ENCODE data around the gene RBMS2.
"Not testable (repeated sequence)": the region's sequence is repeated elsewhere in the genome, so short reads cannot be mapped to it uniquely, and the experiment has no call there.

The RBMS2 gene

DNA sequence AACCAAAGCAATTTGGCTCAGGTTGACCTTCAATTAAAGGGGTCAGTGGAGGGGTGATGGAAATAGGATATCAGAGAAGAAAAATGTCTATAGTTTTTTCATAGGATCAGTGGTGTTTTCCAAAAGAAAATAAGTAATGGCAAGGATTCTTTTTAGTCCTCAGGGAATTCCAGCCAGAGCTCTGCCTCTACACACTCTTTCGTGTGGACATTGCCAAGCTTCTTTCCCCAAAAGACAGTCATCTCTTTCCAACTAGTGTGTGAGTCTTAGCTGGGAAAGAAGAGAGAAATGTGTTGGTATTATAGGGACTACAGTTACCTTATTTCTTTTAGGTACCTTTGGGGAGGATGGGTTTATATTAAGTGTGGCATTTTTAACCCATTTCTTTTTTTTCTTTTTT is 46.5 kb downstream of the RBMS2 start:
- H3K36me3 ChIP-seq (ENCODE audit: control insufficient read depth, insufficient read depth, low read length), result peaks cover 2% of the 10 kb centered on the region
- H3K27me3 ChIP-seq (ENCODE audit: control insufficient read depth, insufficient read depth, low read length), result no peaks in the 10 kb centered on the region
- H3K4me3 ChIP-seq (ENCODE audit: low read length), result no peak overlapping the region
- H3K4me1 ChIP-seq (ENCODE audit: control insufficient read depth, insufficient read depth, low read length), result peaks cover 4% of the 10 kb centered on the region
- no peak overlapping the region for H3K9ac ChIP-seq (ENCODE audit: low read length)
- no peak overlapping the region for H3K27ac ChIP-seq (ENCODE audit: low read depth, low read length)

DNA sequence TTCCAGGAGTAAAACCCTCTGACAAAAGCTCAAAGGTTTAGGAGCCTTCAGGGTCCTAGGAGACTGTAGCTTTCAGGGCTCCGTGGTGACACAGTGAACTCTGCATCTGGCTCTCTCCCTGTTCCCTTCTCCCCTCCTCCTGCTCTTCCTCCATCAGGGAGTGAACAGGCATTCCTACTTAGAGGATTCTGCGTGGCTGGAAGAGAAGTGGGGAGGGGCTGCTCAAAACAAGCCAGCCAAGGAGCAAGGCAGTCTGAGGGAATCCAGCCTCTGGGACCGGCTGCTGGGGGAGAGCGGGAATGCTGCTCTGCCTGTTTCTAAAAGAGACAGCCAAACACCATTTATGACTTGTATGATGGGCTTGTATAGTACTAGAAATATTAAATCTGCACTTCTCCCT is 49.5 kb downstream of the RBMS2 start:
- Histone ChIP-seq H3K4me3 (ENCODE audit: low read length) (no peak overlapping the region), H3K27me3 (ENCODE audit: control insufficient read depth, insufficient read depth, low read length) (no peaks in the 10 kb centered on the region), H3K27ac (ENCODE audit: low read depth, low read length) (peak overlapping the region; percentile 30), H3K36me3 (ENCODE audit: control insufficient read depth, insufficient read depth, low read length) (no peaks in the 10 kb centered on the region), H3K4me1 (ENCODE audit: control insufficient read depth, insufficient read depth, low read length) (peaks cover 2% of the 10 kb centered on the region), H3K9ac (ENCODE audit: low read length) (no peak overlapping the region)

DNA sequence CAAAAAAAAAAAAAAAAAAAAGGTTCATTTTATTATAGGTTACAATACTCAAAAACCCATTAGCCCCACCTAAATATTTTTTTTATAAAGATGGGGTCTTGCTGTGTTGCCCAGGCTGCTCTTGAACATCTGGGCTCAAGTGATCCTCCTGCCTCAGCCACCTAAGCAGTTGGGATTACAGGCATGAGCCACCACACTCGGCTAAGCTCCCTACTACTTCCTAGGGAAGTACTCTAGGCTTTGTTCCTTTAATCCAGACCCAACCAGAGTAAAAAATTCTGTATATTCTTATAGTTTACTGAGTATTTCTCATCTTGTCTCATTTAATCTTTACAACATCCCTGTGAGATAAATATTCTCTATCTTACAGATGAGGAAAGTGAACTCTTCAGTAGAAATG is 50.7 kb downstream of the RBMS2 start:
- Histone ChIP-seq H3K9ac (ENCODE audit: low read length) (no peak overlapping the region), H3K27ac (ENCODE audit: low read depth, low read length) (no peak overlapping the region), H3K27me3 (ENCODE audit: control insufficient read depth, insufficient read depth, low read length) (no peaks in the 10 kb centered on the region), H3K4me1 (ENCODE audit: control insufficient read depth, insufficient read depth, low read length) (no peaks in the 10 kb centered on the region), H3K4me3 (ENCODE audit: low read length) (no peak overlapping the region), H3K36me3 (ENCODE audit: control insufficient read depth, insufficient read depth, low read length) (no peaks in the 10 kb centered on the region)

DNA sequence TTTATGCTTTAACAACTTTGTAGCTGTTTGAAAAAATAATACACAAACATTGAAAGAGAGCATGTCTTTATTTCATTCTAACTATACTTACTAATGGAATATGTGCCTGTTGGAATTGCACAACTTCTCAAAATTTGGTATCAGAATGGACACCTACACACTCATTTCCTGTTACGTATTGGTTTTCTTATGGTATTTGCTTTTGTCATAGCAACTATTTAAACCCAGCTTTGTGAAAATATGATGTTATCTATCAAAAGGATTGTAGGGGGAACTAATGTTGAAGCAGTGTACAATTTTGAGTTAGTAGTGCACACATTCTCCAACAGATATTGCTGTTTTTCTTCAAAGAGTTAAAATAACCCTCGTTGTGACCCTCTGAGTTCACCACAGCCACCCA is 52.6 kb downstream of the RBMS2 start:
- H3K9ac ChIP-seq (ENCODE audit: low read length), result no peak overlapping the region

DNA sequence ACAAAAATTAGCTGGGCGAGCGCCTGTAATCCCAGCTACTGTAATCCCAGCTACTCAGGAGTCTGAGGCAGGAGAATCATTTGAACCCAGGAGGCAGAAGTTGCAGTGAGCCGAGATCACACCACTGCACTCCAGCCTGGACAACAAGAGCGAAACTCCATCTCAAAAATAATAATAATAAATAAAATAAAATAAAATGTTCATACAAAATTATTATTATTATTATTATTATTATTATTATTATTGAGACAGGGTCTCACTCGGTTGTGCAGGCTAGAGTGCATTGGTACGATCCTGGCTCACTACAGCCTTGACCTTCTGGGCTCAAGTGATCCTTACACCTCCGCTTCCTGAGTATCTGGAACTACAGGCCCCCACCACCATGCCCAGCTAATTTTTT is 55.6 kb downstream of the RBMS2 start:
- not testable (repeated sequence) for H3K27me3 ChIP-seq (ENCODE audit: control insufficient read depth, insufficient read depth, low read length); H3K4me1 ChIP-seq (ENCODE audit: control insufficient read depth, insufficient read depth, low read length); H3K9ac ChIP-seq (ENCODE audit: low read length); H3K36me3 ChIP-seq (ENCODE audit: control insufficient read depth, insufficient read depth, low read length); H3K4me3 ChIP-seq (ENCODE audit: low read length); H3K27ac ChIP-seq (ENCODE audit: low read depth, low read length)

More for the DNA sequence above, 52.6 kb downstream of the RBMS2 start:
- H3K4me1 ChIP-seq (ENCODE audit: control insufficient read depth, insufficient read depth, low read length), result no peaks in the 10 kb centered on the region
- no peaks in the 10 kb centered on the region for H3K27me3 ChIP-seq (ENCODE audit: control insufficient read depth, insufficient read depth, low read length)
- no peaks in the 10 kb centered on the region for H3K36me3 ChIP-seq (ENCODE audit: control insufficient read depth, insufficient read depth, low read length)
- H3K27ac ChIP-seq (ENCODE audit: low read depth, low read length), result no peak overlapping the region
- H3K4me3 ChIP-seq (ENCODE audit: low read length), result no peak overlapping the region

DNA sequence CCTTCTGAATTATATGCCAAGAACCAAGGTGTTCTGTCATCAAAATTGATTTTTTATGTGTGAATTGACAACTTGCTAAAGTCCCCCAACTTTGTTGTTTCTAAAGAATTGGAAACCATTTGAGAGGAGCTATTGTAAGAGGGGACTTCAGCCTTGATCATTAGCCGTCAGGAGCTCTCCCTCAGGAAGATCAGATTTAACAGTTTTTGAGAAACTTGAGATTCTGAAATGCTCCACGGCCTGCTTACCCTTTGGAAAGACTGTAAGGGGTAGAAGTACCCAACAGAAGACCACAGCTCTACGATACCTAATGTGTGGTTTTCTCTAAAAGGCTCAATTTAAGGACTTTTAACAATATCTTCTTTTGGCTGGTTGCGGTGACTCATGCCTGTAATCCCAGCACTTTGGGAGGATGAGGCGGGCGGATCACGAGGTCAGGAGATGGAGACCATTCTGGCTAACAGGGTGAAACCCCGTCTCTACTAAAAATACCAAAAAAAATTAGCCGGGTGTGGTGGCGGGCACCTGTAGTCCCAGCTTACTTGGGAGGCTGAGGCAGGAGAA is 57.4 kb downstream of the RBMS2 start:
- no peaks in the 10 kb centered on the region for H3K4me1 ChIP-seq (ENCODE audit: control insufficient read depth, insufficient read depth, low read length)
- H3K27ac ChIP-seq (ENCODE audit: low read depth, low read length), result no peak overlapping the region
- H3K4me3 ChIP-seq (ENCODE audit: low read length), result no peak overlapping the region
- H3K9ac ChIP-seq (ENCODE audit: low read length), result no peak overlapping the region
- H3K27me3 ChIP-seq (ENCODE audit: control insufficient read depth, insufficient read depth, low read length), result no peaks in the 10 kb centered on the region
- H3K36me3 ChIP-seq (ENCODE audit: control insufficient read depth, insufficient read depth, low read length), result peaks cover 6% of the 10 kb centered on the region

DNA sequence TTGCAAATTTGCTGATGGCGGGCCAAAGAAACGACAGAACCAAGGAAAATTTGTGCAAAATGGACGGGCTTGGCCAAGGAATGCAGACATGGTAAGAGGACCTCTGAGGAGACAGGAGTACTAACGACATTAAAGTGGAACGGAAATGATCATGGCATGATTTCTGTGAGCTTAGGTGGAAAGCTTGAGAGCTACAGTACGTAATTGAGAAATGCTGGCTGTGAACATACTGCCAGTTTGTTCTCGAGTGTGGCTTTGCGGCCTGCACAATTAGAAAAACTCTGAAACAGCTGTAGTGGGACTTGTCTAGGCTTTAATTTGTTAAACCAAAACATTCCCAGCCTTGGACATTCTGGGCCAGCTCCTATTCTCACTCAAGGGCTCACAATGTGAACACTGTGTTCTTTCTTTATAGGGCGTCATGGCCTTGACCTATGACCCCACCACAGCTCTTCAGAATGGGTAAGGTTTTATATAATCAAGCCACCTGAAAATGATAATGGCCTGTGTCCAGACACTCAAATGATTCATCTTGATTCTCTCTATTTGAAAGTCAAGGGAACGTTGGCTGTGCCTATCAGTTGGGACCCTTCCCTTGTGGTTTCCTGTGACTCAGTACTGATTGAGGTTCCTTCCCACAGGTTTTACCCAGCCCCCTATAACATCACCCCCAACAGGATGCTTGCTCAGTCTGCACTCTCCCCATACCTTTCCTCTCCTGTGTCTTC is 60.0 kb downstream of the RBMS2 start:
- Histone ChIP-seq H3K9ac (ENCODE audit: low read length) (no peak overlapping the region), H3K4me3 (ENCODE audit: low read length) (no peak overlapping the region), H3K27ac (ENCODE audit: low read depth, low read length) (no peak overlapping the region), H3K36me3 (ENCODE audit: control insufficient read depth, insufficient read depth, low read length) (peaks cover 6% of the 10 kb centered on the region), H3K27me3 (ENCODE audit: control insufficient read depth, insufficient read depth, low read length) (no peaks in the 10 kb centered on the region), H3K4me1 (ENCODE audit: control insufficient read depth, insufficient read depth, low read length) (no peaks in the 10 kb centered on the region)

DNA sequence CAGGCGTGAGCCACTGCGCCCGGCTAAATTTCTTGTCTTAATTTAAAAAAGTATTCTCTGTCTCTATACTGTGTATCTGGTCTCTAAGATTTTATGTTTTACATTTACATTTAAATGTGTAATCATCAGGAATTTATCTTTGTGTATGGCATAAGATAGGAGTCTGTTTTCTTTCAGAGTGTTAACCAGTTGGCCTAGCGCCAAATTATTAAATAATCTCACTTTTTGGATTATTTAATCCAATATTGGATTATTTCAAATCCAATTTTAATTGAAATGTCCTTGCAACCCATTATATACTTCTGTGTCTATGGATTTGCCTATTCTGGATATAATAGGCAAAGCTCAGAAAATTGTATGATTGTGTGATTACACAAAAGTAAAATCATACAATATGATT is 63.5 kb downstream of the RBMS2 start:
- H3K27ac ChIP-seq (ENCODE audit: low read depth, low read length), result no peak overlapping the region
- H3K4me3 ChIP-seq (ENCODE audit: low read length), result no peak overlapping the region
- H3K9ac ChIP-seq (ENCODE audit: low read length), result no peak overlapping the region
- no peaks in the 10 kb centered on the region for H3K27me3 ChIP-seq (ENCODE audit: control insufficient read depth, insufficient read depth, low read length)
- H3K36me3 ChIP-seq (ENCODE audit: control insufficient read depth, insufficient read depth, low read length), result peaks cover 26% of the 10 kb centered on the region
- H3K4me1 ChIP-seq (ENCODE audit: control insufficient read depth, insufficient read depth, low read length), result no peaks in the 10 kb centered on the region

DNA sequence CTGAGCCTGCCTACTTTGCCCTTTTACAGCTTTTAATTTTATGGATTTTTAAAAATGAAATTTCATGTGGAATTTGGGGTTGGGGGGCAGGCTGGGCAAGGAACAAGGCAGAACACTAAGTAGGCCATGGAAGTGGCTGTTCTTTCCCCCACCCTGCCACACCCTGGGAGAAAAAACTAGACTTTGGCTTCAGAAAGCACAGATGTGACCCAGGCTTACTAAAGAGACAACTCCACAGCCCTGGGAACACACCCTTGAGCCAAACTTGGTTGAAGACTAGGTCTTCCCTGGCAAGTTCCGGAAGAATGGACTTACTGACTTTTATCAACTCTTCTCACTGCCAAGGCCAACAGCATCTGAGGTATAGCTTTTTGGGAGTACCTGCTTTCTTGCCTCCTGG is 68.2 kb downstream of the RBMS2 start:
- Histone ChIP-seq H3K4me3 (ENCODE audit: low read length) (no peak overlapping the region), H3K36me3 (ENCODE audit: control insufficient read depth, insufficient read depth, low read length) (peaks cover 21% of the 10 kb centered on the region), H3K27ac (ENCODE audit: low read depth, low read length) (no peak overlapping the region), H3K27me3 (ENCODE audit: control insufficient read depth, insufficient read depth, low read length) (no peaks in the 10 kb centered on the region), H3K9ac (ENCODE audit: low read length) (no peak overlapping the region), H3K4me1 (ENCODE audit: control insufficient read depth, insufficient read depth, low read length) (no peaks in the 10 kb centered on the region)

DNA sequence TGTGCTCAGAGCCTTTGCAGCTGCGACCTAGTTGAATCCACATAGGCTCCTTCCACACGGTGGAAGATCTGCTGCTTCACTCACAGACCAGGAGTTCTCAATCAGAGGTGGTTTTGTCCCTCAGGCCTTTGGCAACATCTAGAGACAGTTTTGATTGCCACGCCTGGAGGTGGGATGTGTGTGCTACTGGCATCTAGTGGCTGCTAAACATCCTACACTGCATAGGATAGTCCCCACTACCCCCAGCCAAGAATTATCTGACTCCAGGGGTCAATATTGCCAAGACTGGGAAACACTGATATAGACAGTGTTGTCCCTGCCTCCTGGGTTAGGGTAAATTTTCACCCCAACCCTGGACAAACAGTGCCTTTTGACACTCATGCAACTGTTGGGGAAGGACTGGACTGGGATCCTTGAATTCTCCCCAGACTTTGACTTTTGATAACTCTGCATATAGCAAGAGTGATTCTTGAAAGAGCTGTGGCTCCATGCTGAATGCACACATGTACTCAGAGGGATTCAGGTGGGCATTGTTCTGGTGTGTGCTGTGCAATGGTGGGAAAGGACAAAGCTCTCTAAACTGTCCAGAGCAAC is 68.7 kb downstream of the RBMS2 start:
- Histone ChIP-seq H3K36me3 (ENCODE audit: control insufficient read depth, insufficient read depth, low read length) (peaks cover 21% of the 10 kb centered on the region), H3K4me3 (ENCODE audit: low read length) (no peak overlapping the region)

DNA sequence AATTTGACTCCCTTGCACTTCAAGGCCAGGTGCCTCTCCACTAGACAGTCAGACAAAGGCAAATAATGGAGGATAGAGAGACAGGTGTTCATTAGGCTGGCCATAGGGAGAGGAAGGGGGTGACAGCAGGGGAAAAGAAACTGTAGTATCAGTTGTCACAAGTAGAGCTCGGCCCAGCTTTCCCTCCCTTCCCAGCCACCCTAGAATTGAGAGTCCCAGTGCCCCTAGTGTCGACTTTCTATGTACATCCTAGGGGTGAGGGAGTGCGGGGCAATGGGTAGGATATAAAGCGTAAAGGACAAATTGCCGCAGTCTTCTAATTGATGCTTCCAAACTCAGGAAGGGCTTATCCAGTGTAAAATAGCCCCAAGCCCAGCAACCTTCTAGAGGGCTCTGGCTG is 69.5 kb downstream of the RBMS2 start:
- no peaks in the 10 kb centered on the region for H3K27me3 ChIP-seq (ENCODE audit: control insufficient read depth, insufficient read depth, low read length)
- H3K27ac ChIP-seq (ENCODE audit: low read depth, low read length), result no peak overlapping the region
- no peak overlapping the region for H3K4me3 ChIP-seq (ENCODE audit: low read length)
- no peaks in the 10 kb centered on the region for H3K4me1 ChIP-seq (ENCODE audit: control insufficient read depth, insufficient read depth, low read length)
- peaks cover 21% of the 10 kb centered on the region for H3K36me3 ChIP-seq (ENCODE audit: control insufficient read depth, insufficient read depth, low read length)
- no peak overlapping the region for H3K9ac ChIP-seq (ENCODE audit: low read length)

More for the DNA sequence above, 68.7 kb downstream of the RBMS2 start:
- Histone ChIP-seq H3K4me1 (ENCODE audit: control insufficient read depth, insufficient read depth, low read length) (no peaks in the 10 kb centered on the region), H3K9ac (ENCODE audit: low read length) (no peak overlapping the region), H3K27me3 (ENCODE audit: control insufficient read depth, insufficient read depth, low read length) (no peaks in the 10 kb centered on the region), H3K27ac (ENCODE audit: low read depth, low read length) (no peak overlapping the region)

DNA sequence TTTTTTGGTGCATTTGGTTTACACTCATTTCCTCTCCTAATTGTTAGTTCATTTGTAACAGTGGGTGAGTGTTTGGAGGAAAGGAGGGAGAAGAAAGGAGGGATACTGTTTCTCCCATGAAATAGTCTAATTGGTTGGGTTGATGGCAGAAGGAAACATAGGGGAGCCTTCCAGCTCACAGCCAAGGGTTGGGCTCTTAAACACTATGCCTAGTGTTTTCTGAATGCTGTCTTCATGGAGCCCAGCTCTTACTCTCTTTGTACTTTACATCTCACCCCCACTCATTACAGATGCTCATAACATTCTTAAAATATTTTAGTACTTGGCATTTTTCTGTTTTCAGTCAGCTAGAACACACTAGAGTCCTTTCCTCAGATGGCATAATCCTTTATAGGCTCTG is 70.3 kb downstream of the RBMS2 start:
- no peaks in the 10 kb centered on the region for H3K4me1 ChIP-seq (ENCODE audit: control insufficient read depth, insufficient read depth, low read length)
- no peaks in the 10 kb centered on the region for H3K27me3 ChIP-seq (ENCODE audit: control insufficient read depth, insufficient read depth, low read length)
- H3K4me3 ChIP-seq (ENCODE audit: low read length), result no peak overlapping the region
- H3K27ac ChIP-seq (ENCODE audit: low read depth, low read length), result no peak overlapping the region
- no peak overlapping the region for H3K9ac ChIP-seq (ENCODE audit: low read length)
- H3K36me3 ChIP-seq (ENCODE audit: control insufficient read depth, insufficient read depth, low read length), result peaks cover 21% of the 10 kb centered on the region

Measured in rectal smooth muscle tissue (tissue), 1 donor.